Activated T-cell treated with anti-CD3 and anti-CD28 coated beads, Interleukin-2, amount 50 U/mL, for 72 hours (primary cell): ENCODE measurements around the gene AMZ1. TPM values are rescaled to one million over a fixed set of nuclear protein-coding genes. Genes with fewer than 3 reads are reported as not detected.

Experiments used
- ATAC-seq, 2 donors: fragments of 150-1000 bp; cut with Tn5 transposase; replicated peaks in 1 of 2; 2 replicates each; pipeline ENCODE4 v1.10.0; 2021; ENCODE audit warnings: moderate library complexity in 2 of 2, mild to moderate bottlenecking in 1 of 2
- DNase-seq, 2 donors: peaks; one replicate each; pipeline ENCODE4 v3.0.0; 2021 to 2022; ENCODE audit warnings: mixed read lengths in 1 of 2
- H3K27ac Mint-ChIP-seq: one replicate; pipeline ENCODE4 v1.8.0; 2022; ENCODE audit warnings: mild to moderate bottlenecking, moderate library complexity, mixed read lengths
- H3K27me3 Mint-ChIP-seq: one replicate; pipeline ENCODE4 v1.8.0; 2022; ENCODE audit warnings: low read depth, mixed read lengths
- H3K36me3 Mint-ChIP-seq, 2 donors: one replicate each; pipeline ENCODE4 v1.8.0; 2022; ENCODE audit warnings: mixed read lengths in 2 of 2, mild to moderate bottlenecking in 1 of 2; ENCODE audit not compliant: insufficient read depth in 2 of 2
- H3K4me1 Mint-ChIP-seq: one replicate; pipeline ENCODE4 v1.8.0; 2022; ENCODE audit warnings: low read depth, mixed read lengths
- H3K4me3 Mint-ChIP-seq, 2 donors: one replicate each; pipeline ENCODE4 v1.8.0; 2022; ENCODE audit warnings: mild to moderate bottlenecking in 2 of 2, mixed read lengths in 2 of 2, moderate library complexity in 2 of 2
- H3K9me3 Mint-ChIP-seq, 2 donors: one replicate each; pipeline ENCODE4 v1.8.0; 2022; ENCODE audit warnings: mixed read lengths in 2 of 2
- total RNA-seq, 2 donors: library from RNA; stranded (reverse); gene quantifications; one replicate each; pipeline ENCODE4 v1.2.3, GENCODE V29; 2022

Gene AMZ1
- total RNA-seq, 2 donors from 2014 or later, result 0.34 to 1.3 TPM

GRCh38 chr7:2757904-2758672 lies 70.1 kb downstream of the AMZ1 start:
- peak overlapping the region; percentile 71 to 87 for H3K4me3 Mint-ChIP-seq
- DNase-seq, result peak; percentile 83 to 86
- peaks cover 53% of the 10 kb centered on the region for H3K4me1 Mint-ChIP-seq
- H3K9me3 Mint-ChIP-seq, result no peaks in the 10 kb centered on the region
- H3K36me3 Mint-ChIP-seq, result peaks cover 7 to 22% of the 10 kb centered on the region in 2 donors
- H3K27me3 Mint-ChIP-seq, result no peaks in the 10 kb centered on the region
- ATAC-seq, result peak; percentile 97
- peak overlapping the region; percentile 97 for H3K27ac Mint-ChIP-seq

- Mint-ChIP-seq H3K4me3 (peak overlapping the region; percentile 71 to 87), H3K36me3 (peaks cover 7 to 22% of the 10 kb centered on the region in 2 donors), H3K9me3 (no peaks in the 10 kb centered on the region), H3K27ac (peak overlapping the region; percentile 97), H3K27me3 (no peaks in the 10 kb centered on the region), H3K4me1 (peaks cover 53% of the 10 kb centered on the region)
- ATAC-seq (no peak), DNase-seq (no peak)
These were observed 70.9 kb downstream of the AMZ1 start for GRCh38 chr7:2758673-2759616.

GRCh38 chr7:2759736-2760097 lies 71.7 kb downstream of the AMZ1 start:
- Mint-ChIP-seq H3K4me3 (peak overlapping the region; percentile 49 to 58), H3K36me3 (peaks cover 7 to 22% of the 10 kb centered on the region in 2 donors), H3K9me3 (no peaks in the 10 kb centered on the region), H3K27me3 (no peaks in the 10 kb centered on the region), H3K27ac (peak overlapping the region; percentile 9), H3K4me1 (peaks cover 53% of the 10 kb centered on the region)
- no peak for DNase-seq
- no peak for ATAC-seq

- peaks cover 53% of the 10 kb centered on the region for H3K4me1 Mint-ChIP-seq
- ATAC-seq, result no peak
- no peak overlapping the region for H3K27ac Mint-ChIP-seq
- no peaks in the 10 kb centered on the region for H3K27me3 Mint-ChIP-seq
- no peaks in the 10 kb centered on the region for H3K9me3 Mint-ChIP-seq
- DNase-seq, result peak; percentile 35 to 38
- peak overlapping the region; percentile 6 to 49 for H3K4me3 Mint-ChIP-seq
- H3K36me3 Mint-ChIP-seq, result peaks cover 5 to 20% of the 10 kb centered on the region in 2 donors
These were observed 72.3 kb downstream of the AMZ1 start for GRCh38 chr7:2760098-2760889.

DNA sequence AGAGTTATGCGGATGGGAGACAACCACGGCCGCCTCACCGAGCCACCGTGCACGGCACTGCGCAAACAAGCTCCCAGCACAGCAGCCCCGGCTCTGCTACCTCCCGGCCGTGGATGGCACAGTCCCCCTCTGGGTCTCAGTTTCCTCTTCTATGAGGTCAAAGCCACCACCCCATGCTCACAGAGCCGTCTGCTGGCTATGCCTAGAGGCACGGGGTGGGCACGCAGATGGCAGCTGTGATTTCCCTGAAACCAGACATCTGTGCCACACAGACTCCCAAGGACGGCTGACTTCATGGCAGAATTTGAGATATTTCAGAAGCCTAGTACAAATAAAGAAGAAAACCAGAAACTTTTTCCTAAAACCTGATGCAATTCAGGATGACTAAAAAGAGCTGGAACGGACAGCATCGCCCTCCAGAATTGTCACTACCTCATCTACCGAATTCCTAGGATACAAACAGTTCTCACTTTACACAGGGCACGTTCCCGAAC lies 73.2 kb downstream of the AMZ1 start:
- Mint-ChIP-seq H3K4me1 (peaks cover 58% of the 10 kb centered on the region), H3K27ac (no peak overlapping the region), H3K9me3 (no peaks in the 10 kb centered on the region), H3K36me3 (peaks cover 4 to 12% of the 10 kb centered on the region in 2 donors), H3K27me3 (no peaks in the 10 kb centered on the region), H3K4me3 (no peak overlapping the region)
- no peak for DNase-seq
- no peak for ATAC-seq

- peak overlapping the region; percentile 45 for H3K27ac Mint-ChIP-seq
- no peaks in the 10 kb centered on the region for H3K27me3 Mint-ChIP-seq
- no peak for DNase-seq
- H3K36me3 Mint-ChIP-seq, result peaks cover 4 to 9% of the 10 kb centered on the region in 2 donors
- H3K4me1 Mint-ChIP-seq, result peaks cover 56% of the 10 kb centered on the region
- H3K9me3 Mint-ChIP-seq, result no peaks in the 10 kb centered on the region
- ATAC-seq, result no peak
- no peak overlapping the region for H3K4me3 Mint-ChIP-seq
These were observed 73.9 kb downstream of the AMZ1 start for GRCh38 chr7:2761801-2762497.

DNA sequence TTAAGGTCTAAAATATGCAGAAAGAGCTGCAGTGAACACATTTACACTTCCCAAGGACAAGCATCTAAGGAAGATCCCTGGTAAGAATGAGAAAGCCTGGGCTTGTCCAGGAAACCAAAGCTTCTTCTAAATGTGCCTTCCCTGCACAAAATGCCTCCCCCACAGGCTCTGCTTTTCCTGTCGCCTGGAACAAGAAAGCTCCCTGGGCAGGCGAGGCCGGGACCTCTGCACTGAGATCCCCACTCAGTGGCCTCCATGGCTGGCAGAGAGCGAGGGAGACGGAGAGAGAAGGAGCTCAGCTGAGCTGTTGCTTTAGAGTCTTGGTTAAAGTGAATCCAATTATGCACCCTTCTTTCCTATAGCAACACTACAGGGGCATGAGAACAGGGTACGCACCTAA lies 75.6 kb downstream of the AMZ1 start:
- Mint-ChIP-seq H3K36me3 (peaks cover 3 to 5% of the 10 kb centered on the region in 2 donors), H3K27me3 (no peaks in the 10 kb centered on the region), H3K9me3 (no peaks in the 10 kb centered on the region), H3K27ac (no peak overlapping the region), H3K4me3 (no peak overlapping the region), H3K4me1 (peaks cover 39% of the 10 kb centered on the region)
- ATAC-seq (no peak), DNase-seq (no peak)

DNA sequence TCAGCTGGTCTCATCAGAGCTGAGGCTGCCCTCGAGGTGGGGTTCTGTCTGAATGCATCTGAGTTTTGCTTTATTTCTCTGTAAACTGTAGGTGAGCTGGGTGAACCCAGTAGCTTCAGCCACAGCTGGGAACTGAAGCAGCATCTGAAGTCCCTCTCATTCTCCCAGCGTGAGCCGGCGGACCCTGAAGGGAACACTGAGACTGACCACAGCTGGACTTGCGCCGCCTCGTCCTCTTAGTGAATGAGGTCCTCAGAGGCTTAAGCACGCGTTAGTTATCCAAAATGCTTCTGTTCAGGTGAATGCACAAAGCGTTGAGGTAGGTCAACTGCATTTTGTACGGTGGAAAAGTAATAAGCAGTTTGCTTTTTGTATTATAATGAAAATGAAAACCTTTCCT lies 76.6 kb downstream of the AMZ1 start:
- no peak for ATAC-seq
- DNase-seq, result no peak
- Mint-ChIP-seq H3K9me3 (no peaks in the 10 kb centered on the region), H3K27ac (no peak overlapping the region), H3K4me1 (peaks cover 29% of the 10 kb centered on the region), H3K27me3 (no peaks in the 10 kb centered on the region), H3K36me3 (peaks cover 0 to 5% of the 10 kb centered on the region in 2 donors), H3K4me3 (no peak overlapping the region)

Other genes with a start within 250 kb of the AMZ1 start
- not detected for gene GRIFIN, start 211.8 kb upstream of the AMZ1 start, total RNA-seq
- 10 to 100 TPM; 23.0 to 30.0 TPM for gene LFNG, start 168.4 kb upstream of the AMZ1 start, total RNA-seq
- 10 to 100 TPM; 28.0 to 35.2 TPM for gene BRAT1, start 132.7 kb upstream of the AMZ1 start, total RNA-seq
- 10 to 100 TPM; 11.8 to 12.2 TPM for gene IQCE, start 129.2 kb upstream of the AMZ1 start, total RNA-seq
- 10 to 100 TPM; 30.0 to 36.4 TPM for gene TTYH3, start 56.2 kb upstream of the AMZ1 start, total RNA-seq
- 10 to 100 TPM; 37.0 to 46.6 TPM for gene GNA12, start 156.1 kb downstream of the AMZ1 start, total RNA-seq